Stimulated activated naive CD4-positive, alpha-beta T cell (primary cell): ENCODE measurements around the gene LAD1.

Experiments used
- DNase-seq, 6 experiments: peaks; one replicate each; lab custom pipeline; 2025; lab: John Stamatoyannopoulos, UW

LAD1 gene

GRCh38 chr1:201346987-201347386 is 52.1 kb downstream of the LAD1 start:
- DNase-seq = no peak

- DNase-seq = no peak
These were observed 52.7 kb downstream of the LAD1 start for GRCh38 chr1:201346337-201346939.

- no peak for DNase-seq
These were observed 54.1 kb downstream of the LAD1 start for GRCh38 chr1:201345081-201345355.

GRCh38 chr1:201344206-201345080 is 54.7 kb downstream of the LAD1 start:
- no peak for DNase-seq

GRCh38 chr1:201341377-201341776 is 57.7 kb downstream of the LAD1 start:
- no peak for DNase-seq

- no peak for DNase-seq
These were observed 62.2 kb downstream of the LAD1 start for GRCh38 chr1:201336711-201337450.

GRCh38 chr1:201335901-201336300 is 63.2 kb downstream of the LAD1 start:
- no peak for DNase-seq

- DNase-seq = no peak
These were observed 63.8 kb downstream of the LAD1 start for GRCh38 chr1:201335174-201335870.

GRCh38 chr1:201334325-201335173 is 64.6 kb downstream of the LAD1 start:
- no peak for DNase-seq

GRCh38 chr1:201332616-201333335 is 66.3 kb downstream of the LAD1 start:
- no peak for DNase-seq

GRCh38 chr1:201332021-201332420 is 67.1 kb downstream of the LAD1 start:
- DNase-seq = no peak

- no peak for DNase-seq
These were observed 68.0 kb downstream of the LAD1 start for GRCh38 chr1:201331166-201331565.
